HepG2 (cell line): ENCODE data around the gene USP34. TPM values are rescaled to one million over a fixed set of nuclear protein-coding genes. Genes with fewer than 3 reads are reported as not detected.

ENCODE experiments used
- ATAC-seq: fragments of 200-7000 bp; cut with Tn5 transposase; 3 replicates; pipeline ENCODE4 v1.9.1; 2020; ENCODE audit warnings: mild to moderate bottlenecking, moderate library complexity
- BruUV-seq: library from RNA; stranded (reverse); fragments of 400-500 nt; replicated peaks from 2 replicates; lab custom pipeline; 2021; lab: Mats Ljungman, UMichigan
- CTCF ChIA-PET: fragments of 300-600 bp; formaldehyde crosslinking; extraction: SDS; loops from one replicate; lab custom pipeline; 2021; ENCODE audit warnings: low total read pairs, inconsistent platforms, low intra/inter-chr PET ratio; lab: Yijun Ruan, JAX
- POLR2A ChIA-PET: fragments of 350-600 bp; sonication (Branson Sonifier 250); formaldehyde crosslinking; loops from one replicate; lab custom pipeline; 2020; ENCODE audit warnings: antibody characterized with exemption, inconsistent platforms; lab: Yijun Ruan, JAX
- DNase-seq: peaks from one replicate; pipeline ENCODE4 v3.0.0-alpha.2; 2015; ENCODE audit warnings: low spot score
- FAIRE-seq: peaks from 3 replicates; lab custom pipeline; 2011; peaks lifted over from hg19 to GRCh38; lab: Jason Lieb, UNC
- H2AFZ ChIP-seq: one replicate; pipeline ENCODE4 v1.6.1; 2011; ENCODE audit warnings: low read length, inconsistent platforms
- H3K27ac ChIP-seq: fragments of 300-600 bp; 3 replicates; pipeline ENCODE4 v1.8.0; 2011; ENCODE audit warnings: mixed run types, mild to moderate bottlenecking, mixed read lengths, low read length, inconsistent platforms; ENCODE audit not compliant: insufficient read depth; ENCODE audit errors: extremely low read length
- H3K27me3 ChIP-seq, 2 experiments: fragments of 200-600 bp in 1 of 2; 2 replicates in 1 of 2; 3 replicates in 1 of 2; pipeline versions ENCODE4 v1.6.0 to v1.8.0; 2011; ENCODE audit warnings: low read length in 2 of 2, mild to moderate bottlenecking in 2 of 2, moderate library complexity in 2 of 2, inconsistent platforms in 1 of 2; ENCODE audit not compliant: insufficient read depth in 2 of 2, control insufficient read depth in 1 of 2
- H3K36me3 ChIP-seq, 2 experiments: fragments of 200-600 bp in 1 of 2; replicated peaks in 1 of 2; 2 replicates in 1 of 2; 3 replicates in 1 of 2; pipeline versions ENCODE4 v1.5.1 to v1.8.0; 2011; ENCODE audit warnings: low read length in 2 of 2, inconsistent platforms in 1 of 2; ENCODE audit not compliant: insufficient read depth in 2 of 2, control insufficient read depth in 1 of 2
- H3K4me1 ChIP-seq: 2 replicates; pipeline ENCODE4 v1.5.1; 2012; ENCODE audit warnings: low read length, inconsistent platforms; ENCODE audit not compliant: insufficient read depth
- H3K4me2 ChIP-seq: 2 replicates; pipeline ENCODE4 v1.6.0; 2011; ENCODE audit warnings: low read depth, low read length, inconsistent platforms
- H3K4me3 ChIP-seq, 3 experiments: fragments of 200-600 bp in 1 of 3; sonication (generic), shearing (Covaris generic) in 1 of 3; replicated peaks in 1 of 3; 2 replicates each; pipeline ENCODE4 v1.5.1; 2011 to 2016; ENCODE audit warnings: low read length in 3 of 3, inconsistent platforms in 2 of 3, low read depth in 2 of 3, mild to moderate bottlenecking in 2 of 3, control low read depth in 1 of 3, mixed read lengths in 1 of 3; ENCODE audit not compliant: insufficient read depth in 1 of 3
- H3K79me2 ChIP-seq: one replicate; pipeline ENCODE4 v1.6.1; 2011; ENCODE audit warnings: low read length, inconsistent platforms; ENCODE audit not compliant: insufficient read depth
- H3K9ac ChIP-seq: 2 replicates; pipeline ENCODE4 v1.6.0; 2011; ENCODE audit warnings: mild to moderate bottlenecking, low read depth, low read length, inconsistent platforms; ENCODE audit not compliant: insufficient read depth
- H3K9me3 ChIP-seq: 2 replicates; pipeline ENCODE4 v1.5.1; 2012; ENCODE audit warnings: mild to moderate bottlenecking, low read length
- H4K20me1 ChIP-seq: 2 replicates; pipeline ENCODE4 v1.6.0; 2011; ENCODE audit warnings: inconsistent platforms, mild to moderate bottlenecking, low read length, moderate library complexity; ENCODE audit not compliant: insufficient read depth
- AHDC1 ChIP-seq: sonication (generic); formaldehyde crosslinking; IDR thresholded peaks from 2 replicates; pipeline ENCODE4 v1.5.1; 2020; ENCODE audit warnings: mild to moderate bottlenecking, missing genetic modification reagents, borderline replicate concordance
- CCDC6 ChIP-seq: sonication (generic); formaldehyde crosslinking; IDR thresholded peaks from 2 replicates; pipeline ENCODE4 v1.8.1; 2022; ENCODE audit warnings: mild to moderate bottlenecking, missing genetic modification reagents, moderate library complexity
- CREM ChIP-seq, 2 experiments: sonication (generic) in 1 of 2; formaldehyde crosslinking in 1 of 2; IDR thresholded peaks; 2 replicates each; pipeline versions ENCODE4 v1.4.0 to v1.6.1; 2016 to 2020; ENCODE audit warnings: antibody characterized with exemption in 1 of 2, mild to moderate bottlenecking in 1 of 2, missing genetic modification reagents in 1 of 2
- HNRNPH1 ChIP-seq: fragments of 200-400 bp; formaldehyde crosslinking; optimal IDR thresholded peaks from 2 replicates; pipeline ENCODE3; 2017; ENCODE audit warnings: mild to moderate bottlenecking, low read depth, low read length
- HNRNPLL ChIP-seq: fragments of 200-400 bp; formaldehyde crosslinking; IDR thresholded peaks from 2 replicates; pipeline ENCODE4 v1.6.1; 2017; ENCODE audit warnings: mild to moderate bottlenecking, low read depth, low read length; ENCODE audit not compliant: poor library complexity, severe bottlenecking
- KLF11 ChIP-seq: IDR thresholded peaks from 2 replicates; pipeline ENCODE4 v1.6.1; 2016; ENCODE audit warnings: missing compliant biosample characterization
- MEIS1 ChIP-seq: sonication (generic); formaldehyde crosslinking; IDR thresholded peaks from 2 replicates; pipeline ENCODE4 v1.9.0; 2021; ENCODE audit warnings: mild to moderate bottlenecking, missing genetic modification reagents, moderate library complexity, borderline replicate concordance
- MLX ChIP-seq: IDR thresholded peaks from 2 replicates; pipeline ENCODE4 v1.6.1; 2016
- NFE2L1 ChIP-seq: sonication (generic); formaldehyde crosslinking; IDR thresholded peaks from 2 replicates; pipeline ENCODE4 v1.4.0; 2020; ENCODE audit warnings: missing genetic modification reagents, mild to moderate bottlenecking, borderline replicate concordance
- PITX1 ChIP-seq: sonication (generic); formaldehyde crosslinking; IDR thresholded peaks from 2 replicates; pipeline ENCODE4 v1.5.1; 2020; ENCODE audit warnings: mild to moderate bottlenecking, missing genetic modification reagents
- SIN3B ChIP-seq: fragments of 150-350 bp; IDR thresholded peaks from 2 replicates; pipeline ENCODE4 v1.6.1; 2014; ENCODE audit warnings: low read length
- SP1 ChIP-seq, 2 experiments: fragments of 450-650 bp in 1 of 2; sonication (generic) in 1 of 2; formaldehyde crosslinking in 1 of 2; IDR thresholded peaks; 2 replicates each; pipeline versions ENCODE4 v1.4.0 to v1.6.1; 2016 to 2020; ENCODE audit warnings: missing genetic modification reagents in 1 of 2
- TCF7L2 ChIP-seq: IDR thresholded peaks from 2 replicates; pipeline ENCODE4 v1.6.1; 2011; ENCODE audit warnings: mild to moderate bottlenecking, low read depth, low read length, moderate library complexity
- TRAFD1 ChIP-seq: sonication (generic); formaldehyde crosslinking; IDR thresholded peaks from 2 replicates; pipeline ENCODE4 v1.5.1; 2020; ENCODE audit warnings: missing genetic modification reagents, mild to moderate bottlenecking, borderline replicate concordance
- ZNF691 ChIP-seq: sonication (generic); formaldehyde crosslinking; IDR thresholded peaks from 2 replicates; pipeline ENCODE4 v1.4.0; 2020; ENCODE audit warnings: missing genetic modification reagents, low read depth, mild to moderate bottlenecking, borderline replicate concordance
- WGBS: methylation state at CpG from one replicate; pipeline ENCODE4 v1.1.6; 2017; ENCODE audit warnings: low lambda C conversion rate; 5-methylcytosine and 5-hydroxymethylcytosine counted together
- in situ Hi-C: cut with HindIII; loops from 2 replicates; pipeline ENCODE4 v1.10.0; 2017; ENCODE audit warnings: low pct_unique_long_range_greater_than_20kb; ENCODE audit not compliant: extremely low pct_ligation_motif_present
- intact Hi-C: fragments of 100-400 bp; cut with micrococcal nuclease; formaldehyde crosslinking; loops from one replicate; pipeline ENCODE4 v1.10.0; 2022; ENCODE audit not compliant: unreplicated experiment
- polyA plus RNA-seq, 8 experiments: library from polyadenylated mRNA; depleted of rRNA in 3 of 8; stranded (reverse) in 7 of 8; unstranded in 1 of 8; fragments of >200 nt; fragmentation: Illumina TruSeq in 4 of 8; extraction: Trizol in 4 of 8; gene quantifications; 2 replicates each; pipeline versions ENCODE4 v1.2.1 to v1.2.3, GENCODE V29; 2011 to 2016; ENCODE audit warnings: low read depth in 4 of 8, missing spikeins in 1 of 8, mixed read lengths in 1 of 8; ENCODE audit not compliant: insufficient read depth in 1 of 8
- total RNA-seq, 5 experiments: library from RNA; depleted of rRNA; stranded (reverse); fragments of >200 nt; fragmentation: Illumina TruSeq; extraction: Trizol; gene quantifications; 2 replicates each; pipeline ENCODE4 v1.2.3, GENCODE V29; 2016; ENCODE audit warnings: low read depth in 1 of 5

USP34 gene
- total and polyA plus RNA-seq, 2 of the 13 experiments (the other 11 are each of a cell fraction or from before 2014, with no cell fraction given), result 99.2 to 100 TPM

DNA sequence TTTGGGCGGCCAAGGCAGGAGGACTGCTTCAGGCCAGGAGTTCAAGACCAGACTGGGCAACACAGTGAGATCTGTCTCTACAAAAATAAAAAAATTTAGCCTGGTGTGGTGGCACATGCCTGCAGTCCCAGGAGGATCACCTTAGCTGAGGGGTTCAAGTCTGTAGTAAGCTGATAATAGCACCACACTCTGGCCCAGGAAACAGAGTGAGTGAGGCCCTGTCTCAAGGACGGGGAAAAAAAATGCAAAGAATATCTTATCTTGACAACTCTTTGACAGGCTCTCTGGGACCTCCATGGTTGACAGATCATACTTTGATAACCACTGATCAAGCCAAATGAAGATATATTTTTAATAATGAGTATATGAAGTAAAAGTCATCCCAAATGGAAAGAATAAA, 22.7 kb downstream of the USP34 start:
- in situ Hi-C loops, result no loop called here
- ATAC-seq (no peak), FAIRE-seq (no peak), DNase-seq (no peak)
- intact Hi-C loops, result no loop called here
- H3K36me3 ChIP-seq, result peaks cover 0 to 10% of the 10 kb centered on the region in 2 experiments; a peak in 3 of 5 replicates
- ChIA-PET CTCF (no interaction called here), POLR2A (no interaction called here)
- H4K20me1 ChIP-seq, result peaks cover 51% of the 10 kb centered on the region
- H3K9ac ChIP-seq, result no peak overlapping the region
- H3K9me3 ChIP-seq, result no peaks in the 10 kb centered on the region
- WGBS, result 89% methylated on average over 2 of the region's 2 CpGs
- BruUV-seq, result no TSS peak
- TF ChIP-seq MEIS1 (CRISPR knock-in tag), result no peak
- TF ChIP-seq TCF7L2, result no peak
- no peak for TF ChIP-seq TRAFD1 (CRISPR knock-in tag)
- TF ChIP-seq HNRNPH1, result no peak
- no peak for TF ChIP-seq PITX1 (CRISPR knock-in tag)
- no peak for TF ChIP-seq CREM (IDR thresholded peaks at IDR 0.05)
- TF ChIP-seq CREM (CRISPR knock-in tag; IDR thresholded peaks at IDR 0.05), result no peak
- TF ChIP-seq ZNF691 (CRISPR knock-in tag), result no peak
- no peak for TF ChIP-seq NFE2L1
- no peak for TF ChIP-seq AHDC1 (CRISPR knock-in tag)
- no peak for TF ChIP-seq SIN3B
- no peak for TF ChIP-seq CCDC6
- no peak for TF ChIP-seq KLF11 (CRISPR knock-in tag)
- no peak for TF ChIP-seq HNRNPLL
- no peak for TF ChIP-seq MLX (CRISPR knock-in tag)
- no peak for TF ChIP-seq SP1 (IDR thresholded peaks at IDR 0.05)
- no peak for TF ChIP-seq SP1 (CRISPR knock-in tag; IDR thresholded peaks at IDR 0.05)
- H3K4me3 ChIP-seq, result no peak overlapping the region
- H3K79me2 ChIP-seq, result peaks cover 96% of the 10 kb centered on the region
- no peak overlapping the region for H3K4me2 ChIP-seq
- H3K27ac ChIP-seq, result no peak overlapping the region
- H2AFZ ChIP-seq, result no peak overlapping the region
- no peaks in the 10 kb centered on the region for H3K27me3 ChIP-seq
- peaks cover 30% of the 10 kb centered on the region for H3K4me1 ChIP-seq
